HepG2 (cell line): Measurements from ENCODE around the gene CCNYL1. TPM values are rescaled to one million over a fixed set of nuclear protein-coding genes. Genes with fewer than 3 reads are reported as not detected.

Experiments used
- CBX5 ChIP-seq: sonication (generic); formaldehyde crosslinking; IDR thresholded peaks from 2 replicates; pipeline ENCODE4 v1.4.0; 2020; ENCODE audit warnings: missing genetic modification reagents, borderline replicate concordance
- CSRNP1 ChIP-seq: sonication (generic); formaldehyde crosslinking; IDR thresholded peaks from 2 replicates; pipeline ENCODE4 v1.8.1; 2023; ENCODE audit warnings: mild to moderate bottlenecking, missing genetic modification reagents
- DMTF1 ChIP-seq: sonication (generic); formaldehyde crosslinking; IDR thresholded peaks from 2 replicates; pipeline ENCODE4 v1.4.0; 2020; ENCODE audit warnings: mild to moderate bottlenecking, missing genetic modification reagents
- DNMT3B ChIP-seq: conservative IDR thresholded peaks from 2 replicates; pipeline ENCODE4 v1.6.1; 2016; ENCODE audit warnings: missing biosample characterization, control low read depth
- GLMP ChIP-seq: sonication (generic); formaldehyde crosslinking; IDR thresholded peaks from 2 replicates; pipeline ENCODE4 v1.9.0; 2021; ENCODE audit warnings: missing genetic modification reagents, mild to moderate bottlenecking, borderline replicate concordance
- HNRNPLL ChIP-seq: fragments of 200-400 bp; formaldehyde crosslinking; IDR thresholded peaks from 2 replicates; pipeline ENCODE4 v1.6.1; 2017; ENCODE audit warnings: mild to moderate bottlenecking, low read depth, low read length; ENCODE audit not compliant: poor library complexity, severe bottlenecking
- JUN ChIP-seq: sonication (generic); formaldehyde crosslinking; IDR thresholded peaks from 2 replicates; pipeline ENCODE4 v1.4.0; 2020; ENCODE audit warnings: mild to moderate bottlenecking, missing genetic modification reagents
- MIER3 ChIP-seq: IDR thresholded peaks from 2 replicates; pipeline ENCODE4 v1.6.1; 2016; ENCODE audit warnings: missing compliant biosample characterization, borderline replicate concordance
- NFIC ChIP-seq: IDR thresholded peaks from 2 replicates; pipeline ENCODE4 v1.6.1; 2012; ENCODE audit warnings: mild to moderate bottlenecking, low read length, inconsistent platforms
- NPAS2 ChIP-seq: sonication (generic); formaldehyde crosslinking; IDR thresholded peaks from 2 replicates; pipeline ENCODE4 v1.8.0; 2022; ENCODE audit warnings: mild to moderate bottlenecking, missing genetic modification reagents, borderline replicate concordance
- SP5 ChIP-seq: IDR thresholded peaks from 2 replicates; pipeline ENCODE4 v1.6.1; 2016; ENCODE audit warnings: low read depth, borderline replicate concordance
- TEAD3 ChIP-seq: optimal IDR thresholded peaks from 2 replicates; pipeline ENCODE3; 2016; ENCODE audit warnings: borderline replicate concordance
- YEATS4 ChIP-seq: sonication (generic); formaldehyde crosslinking; IDR thresholded peaks from 2 replicates; pipeline ENCODE4 v1.4.0; 2020; ENCODE audit warnings: missing genetic modification reagents, borderline replicate concordance
- ZBTB34 ChIP-seq: sonication (generic); formaldehyde crosslinking; IDR thresholded peaks from 2 replicates; pipeline ENCODE4 v1.8.0; 2022; ENCODE audit warnings: mild to moderate bottlenecking, missing genetic modification reagents
- ZNF18 ChIP-seq: sonication (generic); formaldehyde crosslinking; IDR thresholded peaks from 2 replicates; pipeline ENCODE4 v1.8.0; 2022; ENCODE audit warnings: mild to moderate bottlenecking, missing genetic modification reagents; ENCODE audit not compliant: insufficient replicate concordance
- ZNF343 ChIP-seq: sonication (generic); formaldehyde crosslinking; IDR thresholded peaks from 2 replicates; pipeline ENCODE4 v1.4.0; 2020; ENCODE audit warnings: mild to moderate bottlenecking, missing genetic modification reagents
- ZNF552 ChIP-seq: sonication (generic); formaldehyde crosslinking; IDR thresholded peaks from 2 replicates; pipeline ENCODE4 v1.9.0; 2022; ENCODE audit warnings: missing genetic modification reagents, mild to moderate bottlenecking, borderline replicate concordance
- ZNF773 ChIP-seq: sonication (generic); formaldehyde crosslinking; IDR thresholded peaks from 2 replicates; pipeline ENCODE4 v1.4.0; 2020; ENCODE audit warnings: missing genetic modification reagents, borderline replicate concordance
- ZNF878 ChIP-seq: sonication (generic); formaldehyde crosslinking; IDR thresholded peaks from 2 replicates; pipeline ENCODE4 v1.8.1; 2023; ENCODE audit warnings: mild to moderate bottlenecking, missing genetic modification reagents, moderate library complexity
- polyA plus RNA-seq, 8 experiments: library from polyadenylated mRNA; depleted of rRNA in 3 of 8; stranded (reverse) in 7 of 8; unstranded in 1 of 8; fragments of >200 nt; fragmentation: Illumina TruSeq in 4 of 8; extraction: Trizol in 4 of 8; gene quantifications; 2 replicates each; pipeline versions ENCODE4 v1.2.1 to v1.2.3, GENCODE V29; 2011 to 2016; ENCODE audit warnings: low read depth in 4 of 8, missing spikeins in 1 of 8, mixed read lengths in 1 of 8; ENCODE audit not compliant: insufficient read depth in 1 of 8
- total RNA-seq, 5 experiments: library from RNA; depleted of rRNA; stranded (reverse); fragments of >200 nt; fragmentation: Illumina TruSeq; extraction: Trizol; gene quantifications; 2 replicates each; pipeline ENCODE4 v1.2.3, GENCODE V29; 2016; ENCODE audit warnings: low read depth in 1 of 5
- TF ChIP-seq, protein P1 (sequence below): sonication (generic); formaldehyde crosslinking; IDR thresholded peaks from 2 replicates; pipeline ENCODE4 v1.4.0; 2020; ENCODE audit warnings: missing genetic modification reagents

Gene CCNYL1
- total and polyA plus RNA-seq, 2 of the 13 experiments (the other 11 are each of a cell fraction or from before 2014, with no cell fraction given): 12.5 to 16.2 TPM

DNA sequence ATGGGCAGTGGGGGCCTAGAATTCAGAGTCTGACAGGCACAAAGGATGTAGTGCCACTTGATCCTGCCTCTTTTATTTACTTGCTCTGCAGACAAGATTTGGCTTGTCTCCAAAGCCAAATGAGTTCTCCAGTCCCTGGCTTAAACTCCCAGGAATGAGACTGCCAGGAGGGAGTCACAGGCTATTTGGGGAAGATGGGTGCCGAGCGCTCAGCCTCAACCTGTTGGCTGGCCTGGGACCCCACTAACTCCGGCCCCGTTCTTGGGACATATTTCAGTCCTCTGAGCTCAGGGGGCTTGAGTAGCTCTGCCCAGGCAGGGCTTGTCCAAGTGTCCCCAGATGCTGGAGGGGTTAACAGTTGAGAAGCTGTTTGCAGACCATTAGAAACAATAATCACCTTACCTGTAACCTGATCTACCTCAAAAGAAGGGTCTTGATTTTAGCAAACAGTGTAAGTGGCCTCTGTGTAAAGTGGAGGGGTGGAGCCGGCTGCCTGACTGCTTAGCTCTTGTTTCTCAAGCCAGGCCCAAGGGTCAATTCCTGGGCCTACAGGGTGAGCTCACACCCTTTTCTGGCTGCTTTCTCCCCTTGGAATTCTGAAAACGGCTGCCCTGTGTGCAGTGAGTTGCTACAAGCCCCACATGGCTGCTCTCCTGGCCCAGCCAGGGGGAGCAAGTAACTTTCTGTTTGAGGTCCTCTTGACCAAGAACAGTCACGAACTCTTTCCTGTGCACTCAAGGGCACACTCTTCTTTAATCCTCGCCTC lies 85.3 kb downstream of the CCNYL1 start (continued):
- TF ChIP-seq CBX5 (peak; percentile 44; the same call in 1 of the 2 replicates), ZNF18 (CRISPR knock-in tag) (peak; percentile 61), JUN (CRISPR knock-in tag) (peak; percentile 78; the same call in 1 of the 2 replicates), CSRNP1 (CRISPR knock-in tag) (peak; percentile 43; the same call in 1 of the 2 replicates), DNMT3B (CRISPR knock-in tag) (no peak), YEATS4 (CRISPR knock-in tag) (peak; percentile 42; the same call in 1 of the 2 replicates), DMTF1 (CRISPR knock-in tag) (no peak; the same call in 1 of the 2 replicates), TEAD3 (CRISPR knock-in tag) (peak; percentile 76), ZNF552 (no peak), ZBTB34 (CRISPR knock-in tag) (peak; percentile 43; the same call in 1 of the 2 replicates), ZNF773 (no peak), MIER3 (peak; percentile 53; the same call in 1 of the 2 replicates), GLMP (CRISPR knock-in tag) (no peak), SP5 (CRISPR knock-in tag) (peak; percentile 86), HNRNPLL (no peak), NPAS2 (no peak), NFIC (0 out of 2 replicates have a peak, but pooled peaks have one; percentile 47), ZNF878 (CRISPR knock-in tag) (no peak), ZNF343 (CRISPR knock-in tag) (0 out of 2 replicates have a peak, but pooled peaks have one; percentile 14)
- TF ChIP-seq, protein P1, sequence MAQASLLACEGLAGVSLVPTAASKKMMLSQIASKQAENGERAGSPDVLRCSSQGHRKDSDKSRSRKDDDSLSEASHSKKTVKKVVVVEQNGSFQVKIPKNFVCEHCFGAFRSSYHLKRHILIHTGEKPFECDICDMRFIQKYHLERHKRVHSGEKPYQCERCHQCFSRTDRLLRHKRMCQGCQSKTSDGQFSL (CRISPR knock-in tag): no peak
